Urothelium cell line (cell line): Measurements from ENCODE around the gene GLG1.
A peak's percentile ranks its signal among the peaks of the same experiment; 100 is the strongest.
"Not testable (repeated sequence)": the region's sequence is repeated elsewhere in the genome, so short reads cannot be mapped to it uniquely, and the experiment has no call there.

ENCODE experiments used
- DNase-seq: peaks from one replicate; pipeline ENCODE4 v3.0.0; 2011; ENCODE audit warnings: low spot score, mixed read lengths
- FAIRE-seq: peaks from 2 replicates; lab custom pipeline; 2011; peaks lifted over from hg19 to GRCh38; lab: Jason Lieb, UNC

GLG1 gene

DNA sequence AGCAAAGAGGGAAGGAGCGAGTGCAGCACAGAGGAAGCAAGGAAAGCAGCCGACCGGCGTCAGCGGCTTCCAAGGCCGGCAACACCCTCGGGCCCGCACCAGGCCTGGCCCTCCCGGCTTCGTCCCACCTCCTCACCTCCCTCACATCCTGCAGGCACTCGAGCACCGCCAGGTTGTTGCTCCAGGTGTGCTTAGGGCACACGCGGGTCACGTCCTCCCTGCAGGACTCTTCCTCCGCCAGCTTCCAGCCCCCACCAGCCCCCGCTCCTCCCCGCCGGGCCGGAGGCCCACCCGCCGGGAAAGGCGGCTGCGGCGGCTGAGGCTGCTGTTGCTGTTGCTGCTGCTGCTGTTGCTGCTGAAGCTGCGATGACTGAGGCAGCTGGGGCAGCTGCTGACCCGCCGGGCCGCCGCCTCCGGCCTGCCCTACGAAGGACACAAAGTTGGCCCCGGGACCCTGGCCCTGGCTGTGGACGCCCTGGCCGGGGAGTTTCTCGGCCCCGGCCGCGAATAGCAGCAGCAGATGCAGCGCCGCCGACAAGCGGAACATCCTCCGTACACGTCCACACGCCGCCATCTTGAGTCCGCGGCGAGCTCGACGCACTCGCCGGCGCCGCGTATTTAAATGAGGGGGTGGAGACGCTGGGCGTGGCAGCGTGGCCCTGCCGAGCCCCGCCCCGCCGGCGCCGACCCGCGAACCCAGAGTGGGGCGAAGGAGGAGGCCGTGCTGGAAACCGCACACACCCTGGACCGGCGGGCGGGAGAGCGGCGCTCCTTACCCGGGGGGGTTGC lies at the start of gene GLG1:
GLG1 (minus strand) TSS at position 594 of the 789 bp plus-strand sequence; CDS start at position 574, 20 bp downstream.
- FAIRE-seq (peak; percentile 5), DNase-seq (peak; percentile 95)

DNA sequence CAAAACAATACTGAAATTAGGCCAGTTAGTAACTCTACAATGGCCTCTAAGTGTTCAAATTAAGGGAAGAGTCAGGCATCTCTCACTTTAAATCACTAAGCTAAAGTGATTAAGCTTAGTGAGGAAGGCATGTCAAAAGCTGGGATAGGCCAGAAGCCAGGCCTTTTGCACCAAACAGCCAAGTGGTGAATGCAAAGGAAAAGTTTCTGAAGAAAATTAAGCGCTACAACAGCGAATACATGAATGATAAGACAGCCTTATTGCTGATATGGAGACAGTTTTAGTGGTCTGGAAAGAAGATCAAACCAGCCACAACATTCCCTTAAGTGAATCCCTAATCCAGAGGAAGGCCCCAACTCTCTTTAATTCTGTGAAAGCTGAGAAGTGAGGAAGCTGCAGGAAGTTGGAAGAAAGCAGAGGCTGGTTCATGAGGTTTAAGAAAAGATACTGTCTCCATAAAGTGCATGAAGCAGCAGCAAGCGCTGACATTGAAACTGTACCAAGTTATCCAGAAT lies 47.7 kb upstream of the GLG1 start:
- no peak for FAIRE-seq
- DNase-seq: no peak

DNA sequence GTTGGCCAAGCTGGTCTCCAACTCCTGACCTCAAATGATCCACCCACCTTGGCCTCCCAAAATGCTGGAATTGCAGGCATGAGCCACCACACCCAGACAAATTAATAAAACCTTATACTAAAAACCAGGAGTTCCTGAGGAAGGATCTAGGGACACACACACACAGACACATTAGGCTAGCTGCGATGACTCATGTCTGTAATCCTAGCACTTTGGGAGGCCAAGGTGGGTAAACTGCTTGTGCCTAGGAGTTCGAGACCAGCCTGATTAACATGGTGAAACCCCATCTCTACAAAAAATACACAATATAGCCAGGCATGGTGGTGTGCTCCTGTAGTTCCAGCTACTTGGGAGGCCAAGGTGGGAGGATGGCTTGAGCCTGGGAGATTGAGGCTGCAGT lies 46.0 kb upstream of the GLG1 start:
- FAIRE-seq, DNase-seq: not testable (repeated sequence)

DNA sequence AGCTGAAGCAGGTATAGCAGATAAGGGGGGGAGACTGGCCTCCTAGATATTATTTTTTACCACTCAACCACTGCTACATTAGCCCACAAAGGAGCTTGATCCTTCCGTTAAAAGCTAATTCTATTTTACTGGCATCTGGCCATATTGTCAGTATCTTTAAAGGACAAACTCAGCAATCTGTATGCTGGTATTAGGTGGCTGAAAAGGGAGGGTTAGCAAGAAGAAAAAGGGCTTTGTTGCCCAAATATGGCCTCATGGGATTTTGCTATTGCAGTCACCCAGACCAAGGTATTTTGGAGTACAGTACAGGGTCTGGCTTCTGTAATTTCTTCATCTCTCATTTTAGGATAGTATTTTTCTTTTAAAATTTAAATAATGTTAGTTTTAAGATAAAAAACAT lies 45.3 kb upstream of the GLG1 start:
- FAIRE-seq (no peak), DNase-seq (no peak)

DNA sequence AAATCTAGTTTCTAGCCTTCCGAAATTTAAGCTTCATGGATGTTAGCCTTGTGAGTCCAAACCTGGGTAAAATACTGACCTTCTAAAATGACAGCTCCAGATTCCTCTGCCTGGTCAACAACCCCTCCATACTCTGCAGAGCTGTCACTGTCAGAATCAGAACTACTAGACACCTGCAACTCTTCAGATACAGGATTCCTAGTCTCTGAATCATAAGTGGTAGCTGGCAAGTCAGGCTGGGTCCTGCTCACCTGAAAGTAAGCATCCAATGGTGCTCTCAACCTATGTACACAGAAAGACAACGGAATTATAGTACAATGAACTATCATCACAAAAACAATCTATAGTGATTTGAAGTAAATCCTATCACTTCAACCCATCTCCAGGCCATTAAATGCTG lies 44.9 kb upstream of the GLG1 start:
- no peak for DNase-seq
- no peak for FAIRE-seq

DNA sequence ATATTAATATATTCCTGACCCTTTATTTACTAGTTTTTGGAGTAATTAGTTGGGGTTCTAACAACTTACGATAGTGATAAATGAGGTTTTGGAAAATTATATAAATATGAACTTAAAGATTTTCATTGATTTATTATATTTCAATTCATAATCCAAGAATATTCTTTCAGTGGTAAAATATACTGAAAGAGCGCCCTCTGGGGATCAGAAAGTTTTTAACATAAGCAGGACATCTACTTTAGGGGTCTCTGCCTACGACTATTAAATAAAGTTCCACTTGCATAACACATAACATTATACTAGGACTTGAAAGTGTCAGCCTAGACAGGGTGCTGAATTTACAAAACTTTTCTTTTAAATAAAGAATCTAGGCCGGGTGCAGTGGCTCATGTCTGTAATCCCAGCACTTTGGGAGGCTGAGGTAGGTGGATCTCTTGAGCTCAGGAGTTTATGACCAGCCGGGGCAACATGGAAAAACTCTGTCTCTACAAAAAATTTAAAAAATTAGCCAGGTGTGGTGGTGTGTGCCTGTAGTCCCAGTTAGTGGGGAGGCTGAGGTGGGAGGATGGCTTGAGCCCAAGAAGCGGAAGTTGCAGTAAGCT lies 44.2 kb upstream of the GLG1 start:
- DNase-seq (no peak), FAIRE-seq (no peak)

DNA sequence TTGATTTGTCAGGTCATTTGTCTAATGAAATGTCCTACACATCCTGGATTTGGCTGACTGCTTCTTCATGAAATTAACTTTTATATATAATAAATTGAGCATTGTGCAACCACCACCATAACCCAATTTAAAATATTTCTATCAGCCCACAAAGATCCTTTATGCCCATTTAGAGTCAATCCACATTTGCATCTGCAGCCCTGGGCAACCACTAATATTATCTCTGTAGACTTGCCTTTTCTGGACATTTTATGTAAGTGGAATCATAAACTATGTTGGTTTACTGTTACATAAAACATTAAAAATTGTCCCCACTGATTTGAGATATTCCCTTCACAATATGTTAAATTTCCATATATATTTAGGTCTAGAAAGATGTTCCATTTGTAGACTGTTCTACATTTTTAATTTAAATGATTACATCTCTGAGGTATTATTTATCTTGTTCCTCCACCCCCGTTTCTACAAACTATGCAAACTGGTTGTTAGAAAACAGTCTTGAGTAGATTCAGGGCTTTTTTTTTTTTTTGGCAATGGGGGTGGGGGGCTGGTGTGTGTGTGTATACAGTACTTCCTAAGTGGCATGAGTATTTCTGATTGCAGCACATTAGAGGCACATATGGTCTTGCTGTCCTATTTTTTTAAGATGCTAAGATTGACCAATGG lies 43.1 kb upstream of the GLG1 start:
- DNase-seq (no peak), FAIRE-seq (no peak)

DNA sequence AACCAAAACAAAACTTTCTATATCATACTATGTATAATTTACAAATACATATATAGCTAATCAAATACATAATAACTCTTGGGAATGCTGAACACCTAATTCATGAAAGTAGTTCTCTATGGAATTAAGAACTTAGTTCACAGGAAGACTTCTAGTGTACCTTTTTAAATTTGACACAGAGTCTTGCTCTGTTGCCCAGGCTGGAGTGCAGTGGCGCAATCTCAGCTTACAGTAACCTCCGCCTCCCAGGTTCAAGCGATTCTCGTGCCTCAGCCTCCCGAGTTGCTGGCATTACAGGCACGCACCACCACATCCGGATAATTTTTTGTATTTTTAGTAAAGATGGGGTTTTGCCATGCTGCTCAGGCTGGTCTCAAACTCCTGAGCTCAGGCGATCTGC lies 35.1 kb upstream of the GLG1 start:
- FAIRE-seq (no peak), DNase-seq (no peak)

DNA sequence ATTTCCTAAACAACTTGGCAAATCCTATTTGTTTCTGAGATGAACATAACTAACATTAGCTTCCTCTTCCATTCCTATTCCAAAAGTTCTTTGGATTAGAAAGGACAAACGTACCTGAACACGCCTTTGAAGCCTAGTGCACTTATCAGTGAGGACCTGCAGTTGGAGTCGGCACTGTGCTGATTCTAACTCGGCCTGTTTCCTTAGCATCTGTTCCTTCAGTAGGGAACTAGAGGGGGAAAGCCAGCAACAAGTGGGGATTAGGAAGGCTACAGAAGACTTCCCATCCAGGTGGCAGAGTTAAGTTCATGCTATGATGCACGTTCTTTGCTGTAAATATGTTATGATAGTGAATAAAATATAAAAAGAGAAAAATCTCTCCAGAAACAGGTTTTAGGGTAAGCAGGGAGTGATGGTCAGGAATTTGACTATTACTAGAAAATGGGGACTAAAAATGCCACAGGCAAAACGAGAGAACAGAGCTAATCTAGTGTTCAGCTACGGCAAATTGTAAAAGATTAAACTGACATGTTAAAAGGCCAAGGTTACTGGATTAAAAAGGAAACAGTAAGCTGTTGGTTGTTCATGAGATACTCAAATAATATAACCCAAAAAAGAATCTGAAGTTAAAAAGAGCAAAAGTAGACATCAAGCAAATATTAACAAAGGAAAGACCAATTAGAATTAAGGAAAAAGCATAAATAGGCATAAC lies 31.0 kb upstream of the GLG1 start:
- no peak for FAIRE-seq

DNA sequence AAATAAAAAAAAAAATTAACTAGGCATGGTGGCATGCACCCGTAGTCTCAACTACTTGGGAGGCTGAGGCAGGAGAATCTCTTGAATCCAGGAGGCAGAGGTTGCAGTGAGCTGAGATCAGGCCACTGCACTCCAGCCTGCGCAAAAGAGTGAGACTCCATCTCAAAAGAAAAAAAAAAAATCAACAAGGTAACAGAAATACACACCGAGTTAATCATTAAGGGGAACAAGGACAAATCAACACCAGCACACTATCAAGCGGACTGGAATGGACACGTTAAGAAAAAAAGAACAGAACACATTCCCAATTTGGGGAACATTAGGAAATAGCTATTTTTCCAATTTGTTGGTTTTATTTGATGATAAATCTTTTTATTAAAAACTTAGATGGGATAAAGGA lies 28.4 kb upstream of the GLG1 start:
- DNase-seq (no peak), FAIRE-seq (no peak)

More for the DNA sequence above, 31.0 kb upstream of the GLG1 start:
- DNase-seq: no peak

DNA sequence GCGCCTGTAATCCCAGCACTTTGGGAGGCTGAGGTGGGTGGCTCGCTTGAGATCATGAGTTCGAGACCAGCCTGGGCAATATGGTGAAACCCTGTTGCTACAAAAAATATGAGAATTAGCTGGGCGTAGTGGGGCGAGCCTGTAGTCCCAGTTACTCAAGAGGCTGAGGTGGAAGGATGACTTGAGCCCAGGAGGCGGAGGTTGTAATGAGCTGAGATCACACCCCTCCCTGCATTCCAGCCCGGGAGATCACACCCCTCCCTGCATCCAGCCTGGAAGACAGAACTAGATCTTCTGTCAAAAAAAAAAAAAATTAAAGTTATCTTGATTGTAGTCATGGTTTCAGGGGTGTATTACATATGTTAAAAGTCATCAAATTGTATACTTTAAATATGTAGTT lies 26.8 kb upstream of the GLG1 start:
- no peak for FAIRE-seq

DNA sequence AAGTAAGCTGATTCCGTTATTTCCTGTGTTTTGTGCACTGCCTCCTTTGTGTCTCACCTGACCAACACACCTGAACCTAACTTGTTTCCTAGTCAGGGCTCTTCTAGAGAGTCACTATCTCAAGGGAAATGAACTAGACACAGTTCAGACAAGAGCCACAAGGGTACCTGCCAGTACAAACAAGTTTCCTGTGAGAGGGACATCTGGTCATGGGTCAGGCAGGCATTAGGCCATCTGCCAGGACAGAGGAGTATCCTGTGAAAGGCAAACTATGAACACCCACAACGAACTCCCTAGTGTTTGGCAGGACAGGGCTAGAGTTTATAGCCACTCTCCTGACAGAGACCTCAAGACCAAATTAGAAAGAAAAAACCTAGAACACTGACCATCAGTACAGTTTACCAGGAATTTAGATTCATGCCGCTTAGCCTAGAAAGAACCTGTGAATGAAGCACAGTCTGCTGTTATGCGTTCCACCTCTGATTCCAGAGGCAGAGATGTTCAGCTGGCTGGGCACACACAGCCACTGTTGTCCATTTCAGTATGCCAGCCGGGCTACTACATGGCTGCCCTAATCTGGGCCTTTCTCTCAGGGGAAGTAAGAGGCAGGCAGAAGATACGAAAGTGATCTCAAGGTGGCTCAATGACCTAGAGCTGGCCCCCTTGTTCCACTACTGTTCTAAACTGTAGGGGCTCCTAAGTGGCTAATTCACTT lies 20.7 kb upstream of the GLG1 start:
- DNase-seq: no peak
- FAIRE-seq: no peak

More for the DNA sequence above, 26.8 kb upstream of the GLG1 start:
- DNase-seq: no peak

DNA sequence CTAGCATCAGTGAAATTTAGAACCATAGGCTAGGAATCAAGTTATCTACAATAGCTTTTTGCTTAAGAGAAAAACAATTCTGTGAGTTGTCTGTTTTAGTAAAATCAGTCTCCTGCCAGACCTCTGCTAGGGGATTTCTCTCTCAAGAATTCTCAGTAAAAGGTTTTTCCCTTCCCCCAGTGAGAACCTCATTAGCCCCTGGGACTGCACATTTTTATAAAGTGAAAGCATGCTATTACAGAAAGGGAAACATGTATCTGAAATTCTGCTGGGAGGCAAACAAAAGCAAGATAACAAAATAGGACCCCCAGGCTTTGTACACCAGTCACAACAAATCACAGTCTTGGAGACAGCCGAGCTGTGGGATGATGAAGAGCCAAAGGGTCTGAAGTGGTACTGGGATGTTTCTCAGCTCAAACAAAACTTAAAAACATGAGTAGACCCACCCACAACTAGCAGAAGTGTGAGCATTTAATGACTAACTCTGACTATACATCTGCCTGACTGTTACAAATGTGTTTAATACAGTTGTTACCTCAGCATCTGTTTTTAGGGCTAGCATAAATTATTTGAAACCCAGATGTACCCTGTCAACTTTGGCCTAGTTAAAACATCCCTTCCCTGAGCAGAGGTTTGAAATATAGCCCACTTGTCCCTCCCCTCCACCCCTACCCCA lies 20.0 kb upstream of the GLG1 start:
- no peak for FAIRE-seq

DNA sequence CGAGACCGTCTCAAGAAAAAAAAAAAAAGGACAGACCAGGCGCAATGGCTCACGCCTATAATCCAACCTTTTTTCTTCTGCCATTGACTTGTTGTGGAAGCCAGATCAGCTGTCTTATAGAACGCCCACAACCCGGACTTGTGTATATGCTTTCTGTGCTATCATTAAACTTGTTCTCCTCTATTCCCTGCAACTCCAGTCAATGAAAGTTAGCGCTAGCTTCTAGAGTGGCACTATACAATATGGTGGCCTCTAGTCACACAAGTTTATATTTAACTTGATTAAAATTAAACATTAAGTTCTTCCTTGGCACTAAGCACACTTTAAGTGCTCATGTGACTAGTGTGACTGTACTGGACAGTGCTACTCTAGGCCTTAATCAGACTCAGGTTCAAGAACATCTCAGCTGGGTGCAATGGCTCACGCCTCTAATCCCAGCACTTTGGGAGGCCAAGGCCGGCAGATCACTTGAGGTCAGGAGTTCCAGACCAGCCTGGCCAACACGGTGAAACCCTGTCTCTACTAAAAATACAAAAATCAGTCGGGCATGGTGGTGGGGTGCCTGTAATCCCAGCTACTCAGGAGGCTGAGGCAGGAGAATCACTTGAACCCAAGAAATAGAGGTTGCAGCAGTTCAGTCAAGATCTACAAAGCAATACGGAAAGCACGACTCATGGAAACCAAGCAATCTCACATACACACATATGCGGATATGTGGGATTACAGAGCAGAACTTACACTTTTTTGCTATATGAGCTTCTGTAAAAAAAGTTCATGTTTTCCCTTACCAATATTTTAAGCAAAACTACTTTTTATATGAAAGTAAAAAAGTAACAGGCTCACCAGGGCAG lies 18.8 kb upstream of the GLG1 start:
- no peak for FAIRE-seq
- DNase-seq: no peak

More for the DNA sequence above, 20.0 kb upstream of the GLG1 start:
- DNase-seq: no peak

DNA sequence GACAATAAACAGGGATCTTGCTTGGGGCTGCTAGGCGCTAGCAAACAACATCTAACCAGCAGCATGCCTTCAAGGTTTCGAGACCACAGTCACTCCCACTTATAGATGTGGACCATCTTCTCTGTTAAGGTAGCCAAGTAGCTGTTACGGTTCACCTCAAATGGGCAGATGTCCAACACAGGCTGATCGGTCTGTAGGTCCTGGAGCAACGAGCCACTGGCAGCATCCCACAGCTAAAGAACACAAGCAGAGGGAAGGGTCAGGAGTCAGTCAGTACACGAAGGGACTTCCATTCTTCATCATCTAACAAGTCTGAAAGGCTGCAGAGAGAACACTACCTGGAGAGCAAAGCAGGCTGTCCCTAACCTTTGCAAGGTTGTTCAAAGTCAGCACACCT lies 16.9 kb upstream of the GLG1 start:
- DNase-seq: no peak
- FAIRE-seq: no peak

DNA sequence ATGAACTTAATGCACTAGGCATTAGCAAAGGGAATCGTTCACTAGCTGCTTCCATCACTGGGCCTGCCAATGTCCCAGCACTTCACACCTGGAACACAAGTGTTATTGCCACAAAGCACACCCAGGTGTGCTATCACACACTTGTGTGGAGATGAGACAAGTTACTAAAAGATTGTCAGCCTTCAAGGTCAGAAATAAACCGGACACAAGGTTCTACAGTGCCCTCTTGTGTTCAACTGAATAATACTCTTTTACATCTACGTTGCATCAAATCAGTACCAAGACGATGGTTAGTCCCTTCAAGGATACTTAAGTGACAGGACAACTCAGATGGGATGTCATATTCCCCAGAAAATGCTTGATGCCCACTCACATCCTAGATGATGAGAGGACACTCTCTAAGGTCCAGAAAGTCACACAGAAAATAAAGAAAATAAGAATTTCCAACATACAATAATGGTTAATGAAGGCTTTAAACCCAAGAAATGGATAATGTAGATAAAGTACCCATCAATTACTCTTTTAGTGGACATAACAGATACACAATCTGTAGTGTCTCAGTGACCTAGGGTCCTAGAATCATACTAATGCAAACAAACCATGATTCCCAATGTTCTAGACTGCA lies 16.4 kb upstream of the GLG1 start:
- no peak for FAIRE-seq
- DNase-seq: peak; percentile 39

DNA sequence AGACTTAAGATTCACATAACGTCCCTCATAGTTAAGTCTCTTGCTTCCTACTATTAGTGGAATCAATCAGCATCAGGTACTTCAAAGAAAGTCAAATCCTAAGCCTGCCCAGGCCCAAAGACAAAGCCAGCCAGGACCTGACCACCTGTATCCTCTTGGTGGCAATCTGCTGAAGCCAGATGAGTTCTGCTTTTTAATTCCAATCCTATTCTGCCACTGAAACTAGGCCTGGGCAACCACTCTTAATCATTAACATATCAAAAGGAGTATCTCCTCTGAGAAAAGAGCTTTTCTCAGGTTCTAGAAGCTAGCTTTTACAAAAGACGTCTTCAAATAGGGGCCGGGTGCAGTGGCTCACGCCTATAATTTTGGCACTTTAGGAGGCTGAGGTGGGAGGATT lies 15.1 kb upstream of the GLG1 start:
- FAIRE-seq: no peak
- DNase-seq: no peak

DNA sequence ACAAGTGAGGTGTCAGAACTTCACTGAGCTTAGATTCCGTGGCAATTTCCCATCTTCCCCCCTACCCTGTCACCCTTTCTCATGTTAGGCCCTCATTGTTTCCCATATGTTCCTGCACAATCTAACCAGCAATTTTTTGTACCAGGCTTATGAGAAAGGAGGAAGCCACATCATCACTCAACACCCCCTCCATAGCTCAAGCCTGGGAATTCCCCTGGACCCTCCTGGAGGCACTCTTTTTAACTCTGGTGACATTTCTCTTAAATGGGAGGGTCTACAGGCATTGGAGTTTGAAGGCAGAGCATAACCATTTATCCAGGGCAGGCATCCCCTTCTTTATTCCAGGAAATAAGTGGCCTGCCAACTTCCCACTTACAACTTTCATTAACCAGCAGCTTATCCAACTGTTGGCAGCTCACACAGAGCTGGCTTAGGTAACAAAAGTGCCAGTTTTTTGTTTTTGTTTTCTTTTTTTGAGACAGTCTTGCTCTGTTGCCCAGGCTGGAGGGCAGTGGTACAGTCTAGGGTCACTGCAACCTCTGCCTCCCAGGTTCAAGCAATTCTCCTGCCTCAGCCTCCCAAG lies 10.4 kb upstream of the GLG1 start:
- FAIRE-seq (no peak), DNase-seq (no peak)
